ENCODE results near the gene VRK2.

DNA sequence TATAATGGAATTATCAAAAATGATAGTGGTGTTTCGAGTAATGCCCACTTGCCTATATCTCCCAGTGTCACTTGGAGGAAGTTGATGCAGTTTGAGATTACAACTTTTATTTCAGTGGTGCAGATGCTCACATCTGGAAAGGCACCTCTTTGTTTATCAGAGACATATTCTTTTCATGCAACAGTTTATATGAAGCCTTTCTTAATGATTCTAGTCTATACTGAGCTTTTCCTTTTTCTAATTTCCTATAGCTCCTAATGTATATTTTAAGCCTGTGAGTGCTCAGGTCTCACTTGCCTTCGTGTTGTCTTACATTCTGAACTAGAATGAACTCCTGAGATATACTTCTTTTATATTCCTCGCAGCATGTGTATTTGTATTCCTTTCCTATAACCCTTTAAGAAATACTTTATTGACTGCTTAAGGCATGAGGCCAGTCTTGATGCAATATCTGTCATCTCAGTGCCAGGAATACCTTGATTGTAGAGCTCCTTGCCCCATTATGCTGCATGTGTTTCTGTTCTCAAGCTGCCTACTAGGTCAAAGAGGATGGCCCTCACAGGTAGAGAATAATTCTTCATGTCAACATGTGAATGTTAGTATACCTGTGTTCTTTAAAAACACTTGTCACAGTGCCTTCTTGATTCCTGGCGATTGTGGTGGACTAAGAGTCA, 52.6 kb downstream of the VRK2 start:
- no peak for TF ChIP-seq CTCF (IDR thresholded peaks at IDR 0.05)
- TF ChIP-seq POLR2AphosphoS5 (IDR thresholded peaks at IDR 0.05) = no peak
- no peak for TF ChIP-seq POLR2A (IDR thresholded peaks at IDR 0.05)

Measured in breast epithelium (tissue), 3 donors.